ENCODE measurements around the gene HOXC5. TPM values are rescaled to one million over a fixed set of nuclear protein-coding genes. Genes with fewer than 3 reads are reported as not detected.

Gene HOXC5
- total and polyA plus RNA-seq, 2 donors (not counting 1 experiment from before 2014, with no cell fraction given), result not detected

- H3K27ac Mint-ChIP-seq, result no peak overlapping the region
- Histone ChIP-seq H3K36me3 (replicated peaks in 1 of 2; ENCODE audit: control extremely low read depth in 1 of 2, control insufficient read depth in 1 of 2, extremely low read depth in 1 of 2, insufficient read depth in 2 of 2, low read length in 1 of 2) (no peaks in the 10 kb centered on the region), H3K27ac (ENCODE audit: low read length in 2 of 2) (no peak overlapping the region), H3K27me3 (replicated peaks in 1 of 4; ENCODE audit: control extremely low read depth in 1 of 4, control insufficient read depth in 3 of 4, insufficient read depth in 4 of 4, low read length in 3 of 4) (peaks cover 0 to 99% (median 89%) of the 10 kb centered on the region in 4 experiments), H2AFZ (ENCODE audit: insufficient read depth, low read depth, low read length, poor library complexity, severe bottlenecking) (no peak overlapping the region), H4K20me1 (ENCODE audit: control insufficient read depth, insufficient read depth, low read length, poor library complexity, severe bottlenecking) (no peaks in the 10 kb centered on the region), H3K79me2 (ENCODE audit: control insufficient read depth, insufficient read depth, low read length) (no peaks in the 10 kb centered on the region), H3K4me3 (ENCODE audit: control extremely low read depth in 1 of 5, extremely low read depth in 1 of 5, insufficient read depth in 1 of 5, low read depth in 2 of 5, low read length in 4 of 5) (no peak overlapping the region), H3K4me2 (replicated peaks; ENCODE audit: low read depth, low read length, poor library complexity, severe bottlenecking) (no peak overlapping the region), H3K9me3 (ENCODE audit: control extremely low read depth in 1 of 3, control insufficient read depth in 2 of 3, insufficient read depth in 1 of 3, low read length in 2 of 3) (peaks cover 0 to 60% (median 0%) of the 10 kb centered on the region in 3 donors), H3K4me1 (ENCODE audit: control insufficient read depth in 2 of 2, insufficient read depth in 2 of 2, low read length in 2 of 2) (peaks cover 36 to 59% of the 10 kb centered on the region in 2 donors), H3K9ac (ENCODE audit: low read length) (no peak overlapping the region)
- peaks cover 92% of the 10 kb centered on the region for H3K27me3 Mint-ChIP-seq
- no peak for ATAC-seq (ENCODE audit: low read depth)
- intact Hi-C loops (cut with micrococcal nuclease), result no loop called here
- no peak for DNase-seq
- peaks cover 41% of the 10 kb centered on the region for H3K4me1 Mint-ChIP-seq
- TF ChIP-seq EZH2 (IDR thresholded peaks at IDR 0.05; ENCODE audit: borderline replicate concordance, insufficient read depth, low read depth, low read length, poor library complexity, severe bottlenecking) (no peak), CTCF (IDR thresholded peaks at IDR 0.05) (no peak)
- no peak overlapping the region for H3K4me3 Mint-ChIP-seq
- WGBS (ENCODE audit: insufficient coverage), result 46% methylated on average over 5 of the region's 7 CpGs
- POLR2A ChIA-PET, result interaction anchor here (0.6 kb wide), 1 partner anchor 15 kb away, joined by 12 read pairs; no protein-coding TSS in a partner anchor
- CTCF ChIA-PET, result interaction anchor here (1.0 to 2.8 kb wide), 4 partner anchors 14 to 215 kb away, joined by 3 to 11 read pairs (median 6); no protein-coding TSS in a partner anchor
- H3K9me3 Mint-ChIP-seq (ENCODE audit: insufficient read depth), result no peaks in the 10 kb centered on the region
Measured at GRCh38 chr12:53992377-53992889, 40.4 kb upstream of the HOXC5 start.

GRCh38 chr12:53993162-53994008 lies 39.5 kb upstream of the HOXC5 start:
- ATAC-seq (ENCODE audit: low read depth), result no peak
- peaks cover 45% of the 10 kb centered on the region for H3K4me1 Mint-ChIP-seq

More at GRCh38 chr12:53993162-53994008, 39.5 kb upstream of the HOXC5 start:
- Histone ChIP-seq H3K9me3 (ENCODE audit: control extremely low read depth in 1 of 3, control insufficient read depth in 2 of 3, insufficient read depth in 1 of 3, low read length in 2 of 3) (peaks cover 0 to 68% (median 0%) of the 10 kb centered on the region in 3 donors), H3K36me3 (replicated peaks in 1 of 2; ENCODE audit: control extremely low read depth in 1 of 2, control insufficient read depth in 1 of 2, extremely low read depth in 1 of 2, insufficient read depth in 2 of 2, low read length in 1 of 2) (no peaks in the 10 kb centered on the region), H3K4me1 (ENCODE audit: control insufficient read depth in 2 of 2, insufficient read depth in 2 of 2, low read length in 2 of 2) (peaks cover 36 to 67% of the 10 kb centered on the region in 2 donors), H3K27ac (ENCODE audit: low read length in 2 of 2) (no peak overlapping the region), H3K9ac (ENCODE audit: low read length) (no peak overlapping the region), H3K27me3 (replicated peaks in 1 of 4; ENCODE audit: control extremely low read depth in 1 of 4, control insufficient read depth in 3 of 4, insufficient read depth in 4 of 4, low read length in 3 of 4) (peaks cover 0 to 99% (median 89%) of the 10 kb centered on the region in 4 experiments), H3K4me3 (ENCODE audit: control extremely low read depth in 1 of 5, extremely low read depth in 1 of 5, insufficient read depth in 1 of 5, low read depth in 2 of 5, low read length in 4 of 5) (no peak overlapping the region), H3K79me2 (ENCODE audit: control insufficient read depth, insufficient read depth, low read length) (no peaks in the 10 kb centered on the region), H3K4me2 (replicated peaks; ENCODE audit: low read depth, low read length, poor library complexity, severe bottlenecking) (no peak overlapping the region), H4K20me1 (ENCODE audit: control insufficient read depth, insufficient read depth, low read length, poor library complexity, severe bottlenecking) (no peaks in the 10 kb centered on the region), H2AFZ (ENCODE audit: insufficient read depth, low read depth, low read length, poor library complexity, severe bottlenecking) (no peak overlapping the region)
- DNase-seq, result no peak
- peaks cover 92% of the 10 kb centered on the region for H3K27me3 Mint-ChIP-seq
- ChIA-PET POLR2A (no interaction called here), CTCF (interaction anchor here (0.9 kb wide), 1 partner anchor 197 kb away, joined by 3 read pairs; no protein-coding TSS in a partner anchor)
- WGBS (ENCODE audit: insufficient coverage), result 39% methylated on average over 7 of the region's 18 CpGs
- H3K27ac Mint-ChIP-seq, result no peak overlapping the region
- H3K9me3 Mint-ChIP-seq (ENCODE audit: insufficient read depth), result no peaks in the 10 kb centered on the region
- peak overlapping the region; percentile 50 for H3K4me3 Mint-ChIP-seq
- intact Hi-C loops (cut with micrococcal nuclease), result no loop called here
- no peak for TF ChIP-seq CTCF (IDR thresholded peaks at IDR 0.05)
- no peak for TF ChIP-seq EZH2 (IDR thresholded peaks at IDR 0.05; ENCODE audit: borderline replicate concordance, insufficient read depth, low read depth, low read length, poor library complexity, severe bottlenecking)
